Activated gamma-delta T cell treated with Interleukin-2 at 50 U/mL for 16 hours (primary cell): ENCODE results near the gene RABEPK.
A peak's percentile ranks its signal among the peaks of the same experiment; 100 is the strongest.
"Not testable (repeated sequence)": the region's sequence is repeated elsewhere in the genome, so short reads cannot be mapped to it uniquely, and the experiment has no call there.

ENCODE experiments used
- DNase-seq: peaks from one replicate; pipeline ENCODE4 v3.0.0-alpha.2; 2020

The RABEPK gene, protein sequence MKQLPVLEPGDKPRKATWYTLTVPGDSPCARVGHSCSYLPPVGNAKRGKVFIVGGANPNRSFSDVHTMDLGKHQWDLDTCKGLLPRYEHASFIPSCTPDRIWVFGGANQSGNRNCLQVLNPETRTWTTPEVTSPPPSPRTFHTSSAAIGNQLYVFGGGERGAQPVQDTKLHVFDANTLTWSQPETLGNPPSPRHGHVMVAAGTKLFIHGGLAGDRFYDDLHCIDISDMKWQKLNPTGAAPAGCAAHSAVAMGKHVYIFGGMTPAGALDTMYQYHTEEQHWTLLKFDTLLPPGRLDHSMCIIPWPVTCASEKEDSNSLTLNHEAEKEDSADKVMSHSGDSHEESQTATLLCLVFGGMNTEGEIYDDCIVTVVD

DNA sequence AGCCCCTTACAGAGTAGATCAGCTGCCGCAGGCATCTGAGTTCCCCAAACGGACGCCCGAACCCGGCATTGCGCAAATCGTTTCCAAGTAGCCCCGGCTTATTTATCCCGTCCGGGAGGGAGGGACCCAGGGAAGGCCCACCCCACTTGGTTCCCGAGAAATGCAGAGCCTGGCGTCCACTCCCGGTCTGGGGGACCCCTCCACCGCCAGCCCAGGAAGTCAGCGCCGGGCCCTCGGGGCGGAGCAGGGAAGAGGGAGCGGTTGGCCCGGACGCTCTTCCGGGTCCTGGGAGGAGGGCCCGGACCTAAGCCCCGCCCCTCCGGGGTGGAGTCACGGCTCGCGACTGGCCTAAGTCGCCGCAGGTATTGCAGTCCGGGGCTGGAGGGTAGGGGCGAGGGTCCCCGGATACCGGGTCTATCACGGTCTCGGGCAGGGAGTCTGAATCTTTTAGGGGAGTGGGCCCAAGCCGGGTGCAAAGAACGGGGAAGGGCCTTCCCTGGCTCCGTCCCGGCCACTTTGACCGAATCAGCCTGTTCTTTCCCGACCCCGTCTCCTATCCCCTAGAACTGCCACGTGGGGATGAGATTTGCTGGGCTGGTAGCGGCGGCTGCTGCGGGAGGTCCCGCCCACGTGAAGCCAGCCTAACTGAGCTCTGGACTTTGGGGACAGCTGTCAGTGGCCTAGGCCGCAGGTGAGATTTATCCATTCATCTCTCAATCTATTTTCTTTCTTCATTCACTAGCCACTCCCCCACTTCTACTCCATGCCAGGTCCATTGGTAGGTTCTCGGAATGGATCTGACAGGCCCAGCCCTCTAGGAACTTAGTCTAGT lies at the start of gene RABEPK:
Gene RABEPK, plus strand, starts transcription at position 327 of the 832 bp plus-strand sequence. CDS start 2,472 bp downstream, outside the sequence.
- peak; percentile 88 for DNase-seq

DNA sequence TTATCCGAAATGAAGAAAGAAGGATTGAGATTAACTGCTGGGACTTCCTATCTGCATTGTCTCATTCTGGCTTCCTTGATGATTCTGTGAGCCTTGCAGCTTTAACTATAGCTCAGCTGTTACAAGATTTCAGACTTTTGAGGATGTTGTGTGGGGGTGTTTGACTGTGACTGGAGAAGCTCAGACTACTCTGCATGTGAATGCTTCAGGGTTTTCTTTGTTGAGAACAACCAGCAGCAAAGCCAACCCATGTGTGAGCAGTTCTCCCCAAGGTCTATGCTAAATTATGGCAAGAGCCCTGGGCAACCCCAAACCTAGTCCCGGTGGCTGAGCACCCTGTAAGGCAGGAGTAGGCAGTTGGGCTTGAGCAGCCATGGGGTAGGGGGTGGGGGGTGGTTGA lies 48.6 kb upstream of the RABEPK start:
- no peak for DNase-seq

- no peak for DNase-seq
These were observed 46.5 kb upstream of the RABEPK start for GRCh38 chr9:125153712-125154367.

- no peak for DNase-seq
These were observed 43.8 kb upstream of the RABEPK start for GRCh38 chr9:125156551-125156950.

GRCh38 chr9:125160750-125161149 lies 39.6 kb upstream of the RABEPK start:
- DNase-seq, result no peak

- DNase-seq, result no peak
These were observed 38.9 kb upstream of the RABEPK start for GRCh38 chr9:125161284-125161918.

GRCh38 chr9:125162891-125163290 lies 37.5 kb upstream of the RABEPK start:
- not testable (repeated sequence) for DNase-seq

GRCh38 chr9:125166762-125167161 lies 33.6 kb upstream of the RABEPK start:
- DNase-seq, result no peak

DNA sequence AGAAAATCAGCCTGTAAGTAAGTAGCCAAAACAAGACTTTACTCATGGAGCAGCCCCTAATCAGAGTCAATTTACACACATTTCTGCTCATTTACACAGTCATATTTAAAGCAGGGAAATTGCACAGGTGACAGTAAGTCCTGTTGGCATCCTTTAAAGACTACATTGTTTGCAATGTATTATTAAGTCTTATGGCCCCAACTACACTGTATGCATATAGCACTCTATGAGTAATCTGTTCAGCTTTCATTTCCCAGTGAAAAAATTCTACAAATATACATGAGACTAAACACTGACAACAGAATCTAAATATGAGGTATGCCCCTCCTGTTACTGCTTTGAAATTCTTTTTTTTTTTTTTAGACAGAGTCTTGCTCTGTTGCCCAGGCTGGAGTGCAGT lies 30.4 kb upstream of the RABEPK start:
- DNase-seq, result no peak

DNA sequence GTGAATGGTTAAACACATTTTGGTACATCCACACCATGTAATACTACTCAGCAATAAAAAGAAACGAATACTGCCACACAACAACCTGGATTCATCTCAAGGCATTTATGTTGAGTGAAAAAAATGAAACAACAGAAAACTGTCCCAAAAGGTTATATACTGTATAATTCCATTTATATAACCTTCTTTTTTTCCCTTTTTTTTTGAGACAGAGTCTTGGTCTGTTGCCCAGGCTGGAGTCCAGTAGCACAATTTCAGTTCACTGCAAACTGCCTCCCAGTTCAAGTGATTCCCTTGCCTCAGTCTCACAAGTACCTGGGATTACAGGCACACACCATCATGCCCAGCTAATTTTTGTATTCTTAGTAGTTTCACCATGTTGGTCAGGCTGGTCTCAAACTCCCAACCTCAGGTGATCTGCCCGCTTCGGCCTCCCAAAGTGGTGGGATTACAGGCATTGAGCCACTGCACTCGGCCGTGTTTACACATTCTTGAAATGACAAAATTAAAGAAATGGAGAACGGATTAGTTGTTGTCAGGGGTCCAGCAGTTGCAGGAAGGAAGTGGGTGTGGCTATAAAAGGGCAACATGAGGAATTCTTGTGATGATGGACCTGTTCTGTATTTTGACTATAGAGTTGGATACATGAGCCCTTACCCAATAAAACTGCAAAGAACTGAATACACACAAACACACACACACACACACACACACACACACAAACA lies 28.1 kb upstream of the RABEPK start:
- DNase-seq, result no peak

- DNase-seq, result no peak
These were observed 23.7 kb upstream of the RABEPK start for GRCh38 chr9:125176636-125177035.

DNA sequence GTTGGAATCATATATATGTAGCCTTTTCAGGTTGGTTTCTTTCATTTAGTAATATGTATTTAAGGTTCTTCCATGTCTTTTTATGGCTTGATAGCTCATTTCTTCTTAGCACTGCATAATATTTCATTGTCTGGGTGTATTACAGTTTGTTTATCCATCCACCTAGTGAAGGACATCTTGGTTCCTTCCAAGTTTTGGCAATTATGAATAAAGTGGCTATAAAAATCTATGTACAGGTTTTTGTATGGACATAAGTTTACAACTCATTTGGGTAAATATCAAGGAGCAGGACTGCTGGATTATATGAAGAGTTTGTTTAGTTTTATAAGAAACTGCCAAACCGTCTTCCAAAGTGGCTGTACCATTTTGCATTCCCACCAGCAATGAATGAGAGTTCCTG lies 22.5 kb upstream of the RABEPK start:
- no peak for DNase-seq

DNA sequence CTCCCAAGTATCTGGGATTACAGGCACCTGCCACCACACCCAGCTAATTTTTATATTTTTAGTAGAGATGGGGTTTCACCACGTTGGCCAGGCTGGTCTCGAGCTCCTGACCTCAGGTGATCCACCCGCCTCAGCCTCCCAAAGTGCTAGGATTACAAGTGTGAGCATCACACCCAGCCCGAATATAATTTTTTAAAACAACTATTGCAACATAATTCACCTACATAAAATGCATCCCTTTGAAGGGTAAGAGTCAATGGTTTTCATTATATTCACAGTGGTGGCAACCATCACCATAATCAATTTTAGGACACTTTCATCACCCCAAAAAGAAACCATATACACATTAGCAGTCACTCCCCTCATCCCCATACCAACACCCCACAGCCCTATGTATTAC lies 20.6 kb upstream of the RABEPK start:
- DNase-seq, result not testable (repeated sequence)

DNA sequence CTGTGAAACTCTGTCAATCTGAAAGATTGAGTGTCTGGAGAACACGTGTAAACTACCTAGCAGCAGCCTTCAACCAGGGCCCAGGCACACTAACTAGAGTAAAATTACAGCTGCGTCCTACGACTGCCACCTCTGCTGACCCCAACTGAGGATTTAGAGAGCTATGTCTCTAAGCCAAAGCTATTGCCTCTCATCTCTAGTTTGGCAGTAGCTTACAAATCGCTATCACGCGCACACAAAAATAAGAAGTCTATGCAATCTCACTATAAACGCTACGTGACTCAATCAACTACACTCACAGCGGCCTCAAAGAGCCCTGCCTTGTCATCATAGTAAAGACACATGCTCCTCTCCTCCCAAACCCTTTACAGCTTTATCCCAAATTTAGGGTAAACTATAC lies 19.5 kb upstream of the RABEPK start:
- DNase-seq, result no peak

GRCh38 chr9:125181756-125182155 lies 18.6 kb upstream of the RABEPK start:
- not testable (repeated sequence) for DNase-seq

GRCh38 chr9:125183054-125183453 lies 17.3 kb upstream of the RABEPK start:
- no peak for DNase-seq

GRCh38 chr9:125183561-125183960 lies 16.8 kb upstream of the RABEPK start:
- no peak for DNase-seq

- peak; percentile 25 for DNase-seq
These were observed 11.4 kb upstream of the RABEPK start for GRCh38 chr9:125189011-125189360.

DNA sequence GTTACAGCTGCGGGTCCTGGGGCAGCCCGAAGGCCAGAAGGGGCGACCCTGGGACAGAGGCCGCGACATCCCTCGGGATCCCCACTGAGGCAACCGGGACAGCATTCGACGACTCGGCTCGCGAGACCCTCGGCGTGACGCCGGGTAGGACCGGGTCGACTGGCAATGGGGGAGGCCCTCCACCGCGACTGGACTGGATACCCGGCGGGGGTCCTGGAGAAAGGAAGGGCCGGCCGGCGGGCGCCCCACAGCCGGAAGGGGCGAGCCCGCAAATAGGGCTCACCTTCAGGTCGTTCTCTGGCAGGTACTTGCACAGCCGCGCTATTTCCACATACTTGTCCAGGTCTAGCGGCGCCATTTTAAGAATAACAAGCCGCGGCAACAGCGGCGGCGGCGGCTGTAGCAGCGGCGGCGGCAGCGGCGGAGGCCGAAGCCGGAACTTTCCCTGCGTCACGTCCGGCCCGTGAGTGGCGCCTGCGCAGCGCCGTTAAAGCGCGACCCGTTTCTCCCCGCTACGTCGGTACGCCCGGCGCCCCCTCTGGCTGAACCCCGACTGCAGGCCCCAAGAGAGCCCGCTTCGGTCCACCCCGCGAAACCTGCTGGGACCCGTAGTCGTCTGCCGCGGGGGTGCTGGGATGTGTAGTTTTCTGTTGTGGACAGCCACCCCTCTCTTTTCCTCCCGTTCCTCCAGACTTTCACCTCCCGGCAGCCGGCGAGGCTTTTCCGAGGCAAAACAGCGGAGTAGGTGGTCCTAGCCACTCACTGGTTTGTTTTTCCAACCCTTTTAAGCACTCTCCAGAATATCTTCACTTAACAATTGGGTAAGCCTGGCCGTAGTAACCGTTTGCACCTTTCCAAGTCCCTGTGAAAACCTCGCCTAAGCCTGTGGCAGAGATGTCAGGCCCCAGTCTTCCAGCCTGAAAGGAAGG lies 10.7 kb upstream of the RABEPK start, which contains the start of gene PPP6C:
Gene PPP6C, minus strand, starts transcription at position 443 of the 929 bp plus-strand sequence. Its CDS starts 85 bp downstream, at position 358.
- peak; percentile 96 for DNase-seq

DNA sequence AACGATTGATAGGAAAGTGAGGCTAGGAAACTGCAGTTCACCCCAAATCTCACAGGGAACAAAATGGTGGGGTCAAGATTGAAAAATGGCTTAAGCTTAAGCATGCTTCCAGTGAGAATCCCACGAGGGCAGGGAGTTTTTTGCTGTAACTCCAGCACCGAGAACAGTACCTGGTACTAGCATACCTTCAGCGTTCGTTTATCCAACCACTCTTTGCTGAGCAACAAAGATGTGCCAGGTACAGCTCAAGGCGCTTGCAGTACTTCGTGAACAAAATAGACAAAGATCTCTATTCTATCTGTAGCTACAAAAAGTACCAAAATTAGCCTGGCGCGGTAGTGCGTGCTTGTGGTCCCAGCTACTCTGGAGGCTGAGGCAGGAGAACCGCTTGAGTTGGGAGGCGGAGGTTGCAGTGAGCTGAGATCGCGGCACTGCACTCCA lies 10.0 kb upstream of the RABEPK start:
- no peak for DNase-seq

GRCh38 chr9:125194466-125194865 lies 5.9 kb upstream of the RABEPK start:
- not testable (repeated sequence) for DNase-seq
